Measurements from ENCODE around the gene PPT1.

The PPT1 gene

DNA sequence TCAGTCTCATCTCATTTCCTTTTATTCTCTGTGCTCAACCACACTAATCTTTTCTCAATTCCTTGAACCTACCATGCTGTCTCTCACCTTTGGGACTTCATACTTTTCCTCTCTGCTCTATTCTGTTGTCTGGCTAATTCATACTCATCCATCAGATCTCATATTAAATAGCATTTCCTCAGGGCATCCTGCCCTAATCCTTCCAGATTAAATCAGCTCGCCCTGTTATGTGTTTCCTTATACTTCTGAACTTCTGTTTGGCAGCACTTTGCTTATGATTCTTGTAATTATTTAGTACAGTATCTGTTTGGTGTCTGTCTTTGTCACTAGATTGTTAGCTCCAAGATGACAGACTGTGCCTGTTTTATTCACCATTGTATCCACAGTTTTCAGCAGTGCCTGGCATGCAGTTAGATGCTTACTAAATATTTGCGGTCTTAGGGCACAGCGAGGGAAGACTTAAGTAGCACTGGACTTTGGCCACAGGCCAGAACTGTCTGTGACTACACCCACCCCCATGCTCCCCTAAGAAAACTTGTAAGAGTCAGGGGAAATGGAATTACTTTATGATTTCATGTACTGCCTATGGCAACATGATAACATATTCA, 66.4 kb downstream of the PPT1 start:
- no peak for DNase-seq (ENCODE audit: low read depth, low spot score)

DNA sequence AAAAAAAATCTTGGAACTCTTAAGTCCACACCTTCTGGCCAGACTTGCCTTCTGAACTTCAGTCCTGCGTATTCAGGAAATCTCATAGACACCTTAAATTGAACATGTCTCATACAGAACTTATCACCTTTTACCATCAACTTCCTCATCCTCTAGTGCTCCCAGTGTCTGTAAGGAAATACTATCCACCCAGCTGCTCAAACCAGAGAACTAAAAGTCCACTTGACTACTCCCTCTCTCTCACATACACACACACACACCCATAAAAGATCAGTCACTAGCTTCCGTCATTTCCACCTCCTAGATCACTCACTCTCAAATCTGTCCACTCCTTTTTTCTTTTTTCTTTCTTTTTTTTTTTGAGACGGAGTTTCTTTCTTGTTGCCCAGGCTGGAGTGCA, 67.4 kb downstream of the PPT1 start:
- no peak for DNase-seq (ENCODE audit: low read depth, low spot score)

DNA sequence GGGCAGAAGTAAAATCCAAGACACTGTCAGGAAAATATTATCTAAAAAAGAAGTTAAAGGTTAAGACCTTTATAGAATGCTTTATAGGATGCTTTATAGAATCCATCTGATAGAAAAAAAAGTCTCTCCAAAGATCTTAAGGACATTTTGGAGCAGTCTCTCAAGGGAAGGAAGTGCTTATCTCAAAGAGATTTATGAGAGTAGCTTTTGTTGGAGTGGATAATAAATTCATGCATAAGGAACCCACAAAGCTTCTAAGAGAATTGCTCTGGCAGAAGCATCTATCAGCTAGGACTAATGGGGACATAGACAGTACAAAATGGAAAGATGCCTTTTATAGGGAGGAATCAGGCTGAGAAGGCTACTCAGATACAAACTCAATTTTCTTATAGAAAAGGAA, 69.4 kb downstream of the PPT1 start:
- DNase-seq (ENCODE audit: low read depth, low spot score): no peak

DNA sequence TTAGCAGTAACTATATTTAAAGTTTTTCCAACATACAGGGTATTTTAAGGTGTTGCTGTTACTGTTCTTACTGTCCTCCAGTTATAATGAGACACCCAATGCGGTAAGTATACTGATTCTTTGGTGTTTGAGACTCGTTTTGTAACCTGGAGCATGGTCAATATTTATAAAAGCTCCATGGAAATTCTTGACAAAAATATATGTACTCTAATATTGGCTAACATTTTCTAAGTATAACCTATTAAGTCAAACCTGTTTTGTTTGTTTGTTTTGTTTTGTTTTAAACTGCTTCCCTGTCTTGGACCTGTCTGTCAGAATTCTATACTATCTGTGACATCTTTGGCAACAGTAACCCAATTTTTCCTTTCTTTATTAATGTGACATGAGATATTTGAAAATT, 72.4 kb downstream of the PPT1 start:
- DNase-seq (ENCODE audit: low read depth, low spot score): no peak

DNA sequence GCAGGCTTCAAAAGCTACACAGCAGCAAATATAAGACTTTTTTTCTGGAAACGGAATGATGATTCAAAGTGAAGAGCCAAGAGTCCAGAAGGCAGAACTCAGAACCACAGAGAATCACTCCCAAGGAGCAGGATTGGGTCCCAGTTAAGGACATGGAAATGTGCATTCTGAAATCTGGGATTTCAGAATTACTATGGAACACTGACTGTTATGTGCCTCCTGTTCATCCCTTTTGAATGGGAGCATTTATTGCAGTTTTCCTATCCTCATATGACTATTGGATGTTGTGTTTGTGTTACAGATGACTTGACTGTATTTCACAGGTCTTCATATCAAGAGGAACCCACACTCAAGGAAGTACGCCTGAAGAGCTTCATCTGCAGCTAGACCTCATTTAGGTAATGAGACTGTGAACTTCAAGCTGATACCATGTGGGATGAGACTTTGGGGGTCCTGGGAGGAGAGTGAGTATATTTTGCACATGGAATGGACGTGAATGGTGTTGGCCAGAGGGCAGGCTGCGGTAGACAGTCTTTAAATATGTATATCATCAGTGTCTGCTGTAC, 73.6 kb downstream of the PPT1 start:
- no peak for DNase-seq (ENCODE audit: low read depth, low spot score)
